Measurements from ENCODE around the gene TUBB4B. TPM values are rescaled to one million over a fixed set of nuclear protein-coding genes. Genes with fewer than 3 reads are reported as not detected.

TUBB4B gene
- total RNA-seq, 4 donors from 2014 or later, result 174 to 409 (median 322) TPM

DNA sequence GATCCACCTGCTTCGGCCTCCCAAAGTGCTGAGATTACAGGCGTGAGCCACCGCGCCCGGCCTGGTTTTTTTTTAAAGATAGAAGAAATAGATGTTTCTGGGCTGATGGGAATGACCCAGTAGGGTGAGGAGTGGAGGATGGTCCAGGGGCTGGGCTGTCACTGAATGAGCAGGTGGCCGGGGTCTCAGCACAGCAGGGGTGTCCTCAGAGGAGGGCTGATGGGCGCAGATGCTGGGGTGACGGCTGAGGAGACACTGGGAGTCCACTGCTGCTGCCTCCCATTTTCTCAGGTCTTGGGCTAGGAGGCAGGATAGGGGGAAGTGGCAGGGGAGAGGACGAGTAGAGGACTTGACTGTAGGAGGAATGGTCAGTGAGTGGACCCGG is 34.1 kb downstream of the TUBB4B start:
- Histone ChIP-seq H3K36me3 (peaks cover 0 to 38% (median 3%) of the 10 kb centered on the region in 3 donors), H3K27ac (peak overlapping the region in 1 of 4 donors; percentile 92), H3K4me3 (no peak overlapping the region), H3K27me3 (no peaks in the 10 kb centered on the region), H3K4me1 (peaks cover 11 to 36% (median 21%) of the 10 kb centered on the region in 4 donors), H3K9me3 (no peaks in the 10 kb centered on the region)
- DNase-seq, result no peak
- TF ChIP-seq, protein P1, sequence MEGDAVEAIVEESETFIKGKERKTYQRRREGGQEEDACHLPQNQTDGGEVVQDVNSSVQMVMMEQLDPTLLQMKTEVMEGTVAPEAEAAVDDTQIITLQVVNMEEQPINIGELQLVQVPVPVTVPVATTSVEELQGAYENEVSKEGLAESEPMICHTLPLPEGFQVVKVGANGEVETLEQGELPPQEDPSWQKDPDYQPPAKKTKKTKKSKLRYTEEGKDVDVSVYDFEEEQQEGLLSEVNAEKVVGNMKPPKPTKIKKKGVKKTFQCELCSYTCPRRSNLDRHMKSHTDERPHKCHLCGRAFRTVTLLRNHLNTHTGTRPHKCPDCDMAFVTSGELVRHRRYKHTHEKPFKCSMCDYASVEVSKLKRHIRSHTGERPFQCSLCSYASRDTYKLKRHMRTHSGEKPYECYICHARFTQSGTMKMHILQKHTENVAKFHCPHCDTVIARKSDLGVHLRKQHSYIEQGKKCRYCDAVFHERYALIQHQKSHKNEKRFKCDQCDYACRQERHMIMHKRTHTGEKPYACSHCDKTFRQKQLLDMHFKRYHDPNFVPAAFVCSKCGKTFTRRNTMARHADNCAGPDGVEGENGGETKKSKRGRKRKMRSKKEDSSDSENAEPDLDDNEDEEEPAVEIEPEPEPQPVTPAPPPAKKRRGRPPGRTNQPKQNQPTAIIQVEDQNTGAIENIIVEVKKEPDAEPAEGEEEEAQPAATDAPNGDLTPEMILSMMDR (IDR thresholded peaks at IDR 0.05), result no peak
- no peak for TF ChIP-seq POLR2A (IDR thresholded peaks at IDR 0.05)

DNA sequence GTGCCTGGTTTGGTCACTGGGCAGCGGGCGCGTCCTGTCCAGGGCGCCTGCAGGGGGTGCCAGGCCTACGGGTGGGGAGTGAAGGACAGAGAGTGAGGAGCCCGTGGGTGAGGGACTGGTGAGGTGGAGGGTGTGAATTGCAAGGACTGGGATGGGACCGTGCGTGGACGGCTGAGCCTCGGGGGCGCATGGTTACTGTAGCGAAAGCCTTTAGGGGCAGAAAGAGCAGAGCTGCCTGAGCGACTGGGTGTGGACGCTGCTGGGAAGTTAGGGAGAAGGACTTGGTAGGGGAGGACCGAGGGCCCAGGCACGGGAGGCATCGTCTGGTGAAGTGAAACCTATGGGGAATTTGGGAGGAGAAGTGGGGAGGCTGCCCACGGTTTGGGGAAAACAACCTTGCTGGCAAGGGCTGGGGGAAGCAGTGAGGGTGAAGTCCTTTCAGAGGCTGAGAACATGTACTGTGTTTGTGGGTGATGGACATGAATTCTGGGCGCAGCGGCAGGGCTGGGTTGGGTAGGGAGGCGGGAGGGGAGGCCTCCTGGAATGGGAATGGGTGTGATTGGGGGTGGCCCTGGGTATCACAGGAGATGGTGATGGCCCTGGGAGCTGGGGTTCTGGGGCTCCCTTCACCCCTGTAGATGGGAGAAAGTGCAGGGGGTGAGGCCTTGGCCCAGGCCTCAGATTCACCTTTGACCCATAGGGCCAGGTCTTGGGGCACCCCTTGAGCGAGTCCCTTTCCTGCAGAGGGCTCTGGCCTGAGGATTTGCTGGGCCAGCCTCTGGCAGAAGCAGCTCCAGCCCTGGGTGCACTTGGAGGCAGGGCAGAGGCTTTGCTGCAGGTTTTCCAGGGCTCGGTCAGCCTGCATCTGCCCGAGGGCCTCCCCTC is 34.7 kb downstream of the TUBB4B start:
- DNase-seq, result no peak
- H3K36me3 ChIP-seq, result peaks cover 0 to 35% (median 3%) of the 10 kb centered on the region in 3 donors
- no peak overlapping the region for H3K4me3 ChIP-seq
- peaks cover 11 to 42% (median 21%) of the 10 kb centered on the region in 4 donors for H3K4me1 ChIP-seq
- no peaks in the 10 kb centered on the region for H3K9me3 ChIP-seq
- no peaks in the 10 kb centered on the region for H3K27me3 ChIP-seq
- H3K27ac ChIP-seq, result peak overlapping the region; percentile 83 to 92 (median 86)
- TF ChIP-seq, protein P1 (IDR thresholded peaks at IDR 0.05), result no peak

DNA sequence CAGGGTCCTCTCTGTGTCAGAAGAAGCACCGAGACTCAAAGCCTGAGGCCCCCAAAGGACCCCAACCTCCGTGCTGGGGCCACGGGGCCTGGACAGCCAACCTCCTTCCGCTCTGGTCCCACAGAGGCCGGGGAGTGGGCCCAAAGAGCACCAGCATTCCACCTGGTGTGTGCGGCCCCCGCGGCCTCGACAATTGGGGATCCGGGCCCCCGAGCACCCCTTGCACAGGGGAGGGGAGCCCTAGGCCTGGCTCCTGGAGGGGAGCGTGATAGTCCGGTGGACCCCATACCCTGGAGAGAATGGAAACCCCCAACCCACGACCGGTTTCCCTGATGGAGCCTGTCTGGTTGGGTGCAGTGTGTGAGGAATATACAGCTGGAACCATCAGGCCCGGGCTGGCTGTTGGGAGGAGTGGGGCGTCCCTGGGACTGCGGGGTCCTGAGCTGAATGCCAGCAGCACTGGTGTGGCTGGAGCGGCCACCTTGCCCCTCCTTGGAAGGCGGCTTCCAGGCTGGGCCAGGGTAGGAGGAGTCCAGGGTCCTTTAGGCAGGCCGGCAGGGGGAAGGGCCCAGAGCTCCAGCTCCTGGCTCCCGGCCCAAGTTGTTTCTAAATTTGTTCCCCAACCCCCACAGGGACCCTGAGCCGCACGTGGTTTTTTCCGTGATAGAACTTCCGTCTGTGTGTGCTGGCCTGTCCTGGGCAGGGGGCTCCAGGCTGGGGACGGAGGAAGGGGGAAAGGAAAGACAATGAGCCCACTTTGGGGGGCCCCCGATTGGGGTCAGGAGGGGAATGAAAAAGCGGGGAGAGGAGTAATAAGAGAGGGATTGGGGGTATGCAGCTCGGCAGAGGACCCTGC is 35.6 kb downstream of the TUBB4B start:
- TF ChIP-seq POLR2A (IDR thresholded peaks at IDR 0.05), result no peak
- TF ChIP-seq, protein P1 (IDR thresholded peaks at IDR 0.05), result no peak
- Histone ChIP-seq H3K27me3 (no peaks in the 10 kb centered on the region), H3K36me3 (peaks cover 0 to 31% (median 3%) of the 10 kb centered on the region in 3 donors), H3K4me3 (peak overlapping the region; percentile 56 to 75 (median 66)), H3K27ac (peak overlapping the region; percentile 83 to 92 (median 86)), H3K4me1 (peaks cover 11 to 46% (median 21%) of the 10 kb centered on the region in 4 donors), H3K9me3 (no peaks in the 10 kb centered on the region)
- DNase-seq, result peak; percentile 59 to 78 (median 69)

DNA sequence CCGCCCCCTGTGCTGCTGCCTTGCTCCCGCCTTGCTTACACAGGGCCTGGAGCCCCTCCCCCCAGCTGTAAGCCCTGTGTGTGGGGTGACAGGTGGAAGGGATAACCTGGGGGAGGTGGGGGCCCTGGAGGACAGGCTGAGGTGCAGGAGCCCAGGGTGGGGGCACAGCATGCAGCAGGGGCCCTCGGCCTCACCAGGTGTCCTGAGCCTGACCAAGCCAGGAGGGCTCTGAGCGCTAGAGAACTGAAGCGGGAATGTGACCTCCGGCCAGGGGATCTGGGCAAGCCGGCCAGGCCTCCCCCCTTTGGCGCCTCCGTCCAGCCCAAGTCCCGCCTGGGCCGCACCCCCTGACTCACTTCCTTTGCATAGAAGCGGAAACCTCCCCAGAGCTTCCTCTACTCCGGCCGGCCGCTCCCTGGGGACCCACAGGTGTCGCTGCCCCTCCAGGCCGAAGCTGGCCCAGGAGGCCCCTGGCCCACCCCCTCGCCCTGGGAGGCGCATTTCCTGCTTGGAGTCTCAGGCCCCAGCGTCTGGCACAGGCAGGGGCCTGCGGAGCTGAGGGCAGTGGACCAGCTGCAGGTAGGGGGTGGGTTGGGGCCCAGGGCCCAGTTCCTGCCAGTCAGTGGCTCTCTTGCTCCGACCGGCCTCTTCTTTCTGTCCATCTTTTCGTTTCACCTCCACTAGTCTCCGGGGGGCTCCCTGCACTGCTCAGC is 36.4 kb downstream of the TUBB4B start, which contains the start of gene TOR4A:
TOR4A (plus strand) TSS at position 398 of the 713 bp plus-strand sequence. CDS start 964 bp downstream, outside the sequence.
- Histone ChIP-seq H3K27ac (peak within 1 kb of the TSS; percentile 83 to 92 (median 86)), H3K4me1 (peaks cover 11 to 46% (median 21%) of the 10 kb centered on the region in 4 donors), H3K9me3 (no peaks in the 10 kb centered on the region), H3K4me3 (peak within 1 kb of the TSS; percentile 56 to 75 (median 66)), H3K27me3 (no peaks in the 10 kb centered on the region), H3K36me3 (peaks cover 0 to 24% (median 3%) of the 10 kb centered on the region in 3 donors)
- TF ChIP-seq, protein P1 (IDR thresholded peaks at IDR 0.05), result peak in 5 of 6 experiments; percentile 7 to 50 (median 38)
- peak; percentile 79 to 92 for TF ChIP-seq POLR2A (IDR thresholded peaks at IDR 0.05)
- DNase-seq, result peak; percentile 90 to 95 (median 92)

Data from Peyer's patch (tissue), 4 donors.